Memory B cell (primary cell): ENCODE data around the gene LIMA1.
"Not testable (repeated sequence)": the region's sequence is repeated elsewhere in the genome, so short reads cannot be mapped to it uniquely, and the experiment has no call there.

Experiments
- ATAC-seq: fragments of 150-1000 bp; cut with Tn5 transposase; 2 replicates; pipeline ENCODE4 v1.10.0; 2021; ENCODE audit warnings: low read depth, mild to moderate bottlenecking, moderate library complexity
- DNase-seq, 2 donors: peaks; one replicate each; pipeline ENCODE4 v3.0.0; 2022; ENCODE audit warnings: low spot score in 2 of 2
- H3K27ac Mint-ChIP-seq: one replicate; pipeline ENCODE4 v1.8.0; 2022; ENCODE audit warnings: mild to moderate bottlenecking, moderate library complexity, mixed read lengths
- H3K27me3 Mint-ChIP-seq: one replicate; pipeline ENCODE4 v1.8.0; 2022; ENCODE audit warnings: mixed read lengths
- H3K36me3 Mint-ChIP-seq: one replicate; pipeline ENCODE4 v1.8.0; 2022; ENCODE audit warnings: mild to moderate bottlenecking, mixed read lengths
- H3K4me1 Mint-ChIP-seq: one replicate; pipeline ENCODE4 v1.8.0; 2022; ENCODE audit warnings: mixed read lengths
- H3K4me3 Mint-ChIP-seq: one replicate; pipeline ENCODE4 v1.8.0; 2022; ENCODE audit warnings: mild to moderate bottlenecking, moderate library complexity, mixed read lengths
- H3K9me3 Mint-ChIP-seq: one replicate; pipeline ENCODE4 v1.8.0; 2022; ENCODE audit warnings: mixed read lengths

LIMA1 gene

DNA sequence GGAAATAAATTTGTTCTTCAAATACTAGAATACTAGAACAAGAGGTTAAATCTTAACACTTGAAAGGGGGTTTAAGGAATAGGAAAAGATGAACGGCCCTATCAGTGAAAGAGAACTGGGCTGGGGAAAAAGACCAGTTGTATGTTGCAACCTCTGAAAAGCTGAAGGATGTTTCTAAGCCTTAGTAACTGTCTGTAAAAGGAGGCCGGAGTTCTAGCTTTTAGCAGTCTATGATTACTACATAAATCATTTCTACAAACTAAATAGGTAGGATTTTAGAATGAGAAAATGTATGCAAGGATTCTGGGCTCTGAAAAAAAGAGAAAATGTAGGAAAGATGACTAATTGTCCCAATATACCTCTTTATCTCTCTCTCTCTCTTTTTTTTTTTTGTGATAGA lies 121.1 kb downstream of the LIMA1 start:
- no peaks in the 10 kb centered on the region for H3K27me3 Mint-ChIP-seq
- peaks cover 22% of the 10 kb centered on the region for H3K4me1 Mint-ChIP-seq
- DNase-seq (no peak), ATAC-seq (no peak)
- H3K4me3 Mint-ChIP-seq: no peak overlapping the region
- H3K9me3 Mint-ChIP-seq: no peaks in the 10 kb centered on the region
- no peak overlapping the region for H3K27ac Mint-ChIP-seq
- H3K36me3 Mint-ChIP-seq: peaks cover 4% of the 10 kb centered on the region

- peaks cover 19% of the 10 kb centered on the region for H3K4me1 Mint-ChIP-seq
- ATAC-seq (no peak), DNase-seq (no peak)
- H3K36me3 Mint-ChIP-seq: peaks cover 4% of the 10 kb centered on the region
- no peaks in the 10 kb centered on the region for H3K9me3 Mint-ChIP-seq
- H3K27ac Mint-ChIP-seq: peak overlapping the region; percentile 69
- H3K4me3 Mint-ChIP-seq: no peak overlapping the region
- H3K27me3 Mint-ChIP-seq: no peaks in the 10 kb centered on the region
These were observed 122.7 kb downstream of the LIMA1 start for GRCh38 chr12:50160643-50161042.

GRCh38 chr12:50157259-50157658 lies 126.1 kb downstream of the LIMA1 start:
- no peak overlapping the region for H3K4me3 Mint-ChIP-seq
- no peak for DNase-seq
- ATAC-seq: no peak
- H3K27ac Mint-ChIP-seq: no peak overlapping the region
- H3K4me1 Mint-ChIP-seq: peaks cover 14% of the 10 kb centered on the region
- H3K36me3 Mint-ChIP-seq: peaks cover 4% of the 10 kb centered on the region
- H3K9me3 Mint-ChIP-seq: no peaks in the 10 kb centered on the region
- no peaks in the 10 kb centered on the region for H3K27me3 Mint-ChIP-seq

- H3K36me3 Mint-ChIP-seq: peaks cover 4% of the 10 kb centered on the region
- peaks cover 14% of the 10 kb centered on the region for H3K4me1 Mint-ChIP-seq
- no peak overlapping the region for H3K4me3 Mint-ChIP-seq
- H3K9me3 Mint-ChIP-seq: no peaks in the 10 kb centered on the region
- ATAC-seq (no peak), DNase-seq (no peak)
- H3K27ac Mint-ChIP-seq: no peak overlapping the region
- H3K27me3 Mint-ChIP-seq: no peaks in the 10 kb centered on the region
These were observed 126.7 kb downstream of the LIMA1 start for GRCh38 chr12:50156641-50157040.

DNA sequence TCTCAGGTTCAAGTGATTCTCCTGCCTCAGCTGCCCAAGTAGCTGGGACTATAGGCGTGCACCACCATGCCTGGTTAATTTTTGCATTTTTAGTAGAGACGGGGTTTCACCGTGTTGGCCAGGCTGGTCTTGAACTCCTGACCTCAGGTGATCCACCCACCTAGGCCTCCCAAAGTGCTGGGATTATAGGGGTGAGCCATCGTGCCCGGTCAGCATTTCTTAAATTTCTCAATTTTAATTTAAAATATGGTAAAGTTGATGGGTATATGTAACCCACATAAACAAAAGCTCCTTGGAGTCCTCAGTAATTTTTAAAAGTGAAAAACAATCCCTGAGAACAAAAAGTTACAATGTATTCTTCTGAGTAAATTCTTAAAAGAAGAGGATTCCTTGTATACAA lies 128.4 kb downstream of the LIMA1 start:
- H3K36me3 Mint-ChIP-seq, H3K4me3 Mint-ChIP-seq, H3K9me3 Mint-ChIP-seq, H3K27ac Mint-ChIP-seq, DNase-seq, ATAC-seq, H3K27me3 Mint-ChIP-seq: not testable (repeated sequence)
- peaks cover 16% of the 10 kb centered on the region for H3K4me1 Mint-ChIP-seq

DNA sequence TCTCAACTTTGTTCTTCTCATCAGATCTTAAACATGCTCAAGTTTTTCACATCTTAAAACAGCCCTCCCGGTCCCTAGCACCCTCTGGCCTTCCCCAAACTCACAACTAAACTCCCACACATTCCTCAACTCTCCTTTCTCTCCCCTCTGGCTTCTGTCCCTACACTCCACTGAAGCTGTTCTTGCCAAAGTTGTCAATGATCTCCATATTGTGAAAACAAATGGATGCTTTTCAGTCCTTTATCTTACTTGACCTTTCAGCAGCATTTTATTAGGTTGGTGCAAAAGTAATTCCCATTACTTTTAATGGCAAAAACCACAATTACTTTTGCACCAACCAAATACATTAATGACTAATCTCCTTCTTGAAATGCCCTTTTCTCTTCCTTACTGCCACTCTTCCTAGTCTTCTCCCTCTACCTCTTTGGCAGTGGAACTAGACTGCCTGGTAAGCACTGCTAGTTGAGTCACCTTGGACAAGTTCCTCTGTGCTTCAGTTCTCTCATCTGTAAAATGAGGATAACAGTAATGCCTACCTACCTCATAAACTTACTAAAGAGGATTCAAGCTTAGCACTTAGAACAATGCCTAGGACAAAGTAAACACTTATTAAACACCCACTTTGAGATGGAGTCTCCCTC lies 132.2 kb downstream of the LIMA1 start:
- Mint-ChIP-seq H3K27me3 (no peaks in the 10 kb centered on the region), H3K4me1 (peaks cover 9% of the 10 kb centered on the region), H3K4me3 (no peak overlapping the region), H3K9me3 (no peaks in the 10 kb centered on the region), H3K36me3 (no peaks in the 10 kb centered on the region), H3K27ac (peak overlapping the region; percentile 64)
- no peak for DNase-seq
- no peak for ATAC-seq

DNA sequence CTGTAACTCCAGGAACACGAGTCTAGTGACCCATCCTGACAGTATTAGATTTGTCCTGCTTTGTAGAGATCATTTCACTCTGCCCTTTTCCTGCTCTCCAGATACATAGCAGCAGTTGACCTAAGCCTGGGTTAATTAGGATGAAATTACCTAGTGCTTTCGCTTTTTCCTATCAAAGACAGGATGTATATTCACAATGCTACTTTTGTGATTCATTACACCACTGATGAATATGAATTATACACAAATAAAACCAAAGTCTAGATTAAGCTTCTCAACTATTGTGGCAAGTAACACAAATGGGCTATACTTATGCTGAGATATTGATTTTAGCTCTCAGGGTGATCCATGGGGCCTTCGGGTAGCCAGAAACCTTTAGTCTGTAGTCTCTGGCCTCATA lies 134.0 kb downstream of the LIMA1 start:
- Mint-ChIP-seq H3K9me3 (no peaks in the 10 kb centered on the region), H3K4me3 (no peak overlapping the region), H3K36me3 (no peaks in the 10 kb centered on the region), H3K4me1 (peaks cover 9% of the 10 kb centered on the region), H3K27me3 (no peaks in the 10 kb centered on the region), H3K27ac (peak overlapping the region; percentile 20)
- ATAC-seq (no peak), DNase-seq (no peak)

GRCh38 chr12:50148011-50148410 lies 135.3 kb downstream of the LIMA1 start:
- DNase-seq, H3K27me3 Mint-ChIP-seq, H3K36me3 Mint-ChIP-seq, H3K9me3 Mint-ChIP-seq, H3K4me3 Mint-ChIP-seq, H3K27ac Mint-ChIP-seq, H3K4me1 Mint-ChIP-seq, ATAC-seq: not testable (repeated sequence)

DNA sequence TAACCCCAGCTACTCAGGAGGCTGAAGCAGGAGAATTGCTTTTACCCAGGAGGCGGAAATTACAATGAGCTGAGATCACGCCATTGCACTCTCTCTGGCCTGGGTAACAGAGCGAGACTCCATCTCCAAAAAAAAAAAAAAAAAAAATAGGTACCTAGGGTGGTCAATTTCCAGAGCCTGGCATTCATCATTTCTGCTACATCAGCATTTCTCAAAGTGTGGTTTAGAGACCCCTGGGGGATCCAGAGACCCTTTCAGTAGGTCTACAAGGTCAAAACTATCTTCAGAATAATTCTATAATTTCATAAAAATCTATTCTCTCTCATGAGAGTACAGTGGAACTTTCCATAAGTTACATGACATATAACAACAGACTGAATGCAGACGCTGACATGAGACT lies 136.0 kb downstream of the LIMA1 start:
- H3K27me3 Mint-ChIP-seq: no peaks in the 10 kb centered on the region
- H3K4me3 Mint-ChIP-seq: no peak overlapping the region
- H3K4me1 Mint-ChIP-seq: peaks cover 9% of the 10 kb centered on the region
- no peak for ATAC-seq
- H3K27ac Mint-ChIP-seq: no peak overlapping the region
- no peaks in the 10 kb centered on the region for H3K9me3 Mint-ChIP-seq
- peaks cover 2% of the 10 kb centered on the region for H3K36me3 Mint-ChIP-seq
- no peak for DNase-seq

GRCh38 chr12:50145439-50145838 lies 137.9 kb downstream of the LIMA1 start:
- Mint-ChIP-seq H3K36me3 (peaks cover 5% of the 10 kb centered on the region), H3K27ac (no peak overlapping the region), H3K4me1 (peaks cover 1% of the 10 kb centered on the region), H3K27me3 (no peaks in the 10 kb centered on the region), H3K9me3 (no peaks in the 10 kb centered on the region), H3K4me3 (no peak overlapping the region)
- ATAC-seq: no peak
- no peak for DNase-seq

DNA sequence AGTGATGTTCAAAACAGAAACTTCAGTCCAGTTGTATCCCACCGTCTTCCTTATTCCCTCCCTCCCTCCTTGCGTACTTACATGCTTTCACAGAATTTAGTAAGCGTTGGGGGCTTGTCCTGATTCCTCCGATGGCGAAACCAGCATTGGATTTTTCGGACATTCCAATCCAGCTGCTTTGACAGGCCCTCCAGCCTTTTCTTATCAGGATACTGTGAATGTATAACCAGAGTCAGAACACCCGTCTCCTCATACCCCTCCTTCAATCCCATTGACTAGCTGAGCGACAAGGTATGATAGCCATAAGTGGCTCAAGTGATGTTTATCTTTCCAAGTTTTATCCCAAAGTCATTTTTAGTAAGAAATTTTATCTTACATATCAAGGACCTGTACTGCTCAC lies 140.3 kb downstream of the LIMA1 start:
- Mint-ChIP-seq H3K9me3 (no peaks in the 10 kb centered on the region), H3K36me3 (peaks cover 6% of the 10 kb centered on the region), H3K4me3 (no peak overlapping the region), H3K27ac (no peak overlapping the region), H3K4me1 (no peaks in the 10 kb centered on the region), H3K27me3 (no peaks in the 10 kb centered on the region)
- ATAC-seq (no peak), DNase-seq (no peak)

- no peaks in the 10 kb centered on the region for H3K9me3 Mint-ChIP-seq
- no peaks in the 10 kb centered on the region for H3K27me3 Mint-ChIP-seq
- ATAC-seq: no peak
- peak overlapping the region; percentile 16 for H3K27ac Mint-ChIP-seq
- H3K36me3 Mint-ChIP-seq: peaks cover 41% of the 10 kb centered on the region
- no peak for DNase-seq
- peaks cover 19% of the 10 kb centered on the region for H3K4me1 Mint-ChIP-seq
- H3K4me3 Mint-ChIP-seq: no peak overlapping the region
These were observed 150.7 kb downstream of the LIMA1 start for GRCh38 chr12:50132505-50133135.

- Mint-ChIP-seq H3K4me1 (peaks cover 26% of the 10 kb centered on the region), H3K36me3 (peaks cover 31% of the 10 kb centered on the region), H3K4me3 (no peak overlapping the region), H3K9me3 (no peaks in the 10 kb centered on the region), H3K27ac (no peak overlapping the region), H3K27me3 (no peaks in the 10 kb centered on the region)
- ATAC-seq (no peak), DNase-seq (no peak)
These were observed 154.0 kb downstream of the LIMA1 start for GRCh38 chr12:50129290-50129689.

GRCh38 chr12:50127546-50127945 lies 155.8 kb downstream of the LIMA1 start:
- Mint-ChIP-seq H3K4me1 (peaks cover 22% of the 10 kb centered on the region), H3K9me3 (no peaks in the 10 kb centered on the region), H3K27ac (no peak overlapping the region), H3K4me3 (no peak overlapping the region), H3K36me3 (peaks cover 27% of the 10 kb centered on the region), H3K27me3 (no peaks in the 10 kb centered on the region)
- DNase-seq (no peak), ATAC-seq (no peak)
